Stimulated activated CD8-positive, alpha-beta memory T cell treated with anti-CD3 and anti-CD28 coated beads, Interleukin-2, amount 100 ng/mL, for 1 hour (primary cell): ENCODE data around the gene EMX1.

Experiments
- DNase-seq, 2 donors: peaks; one replicate each; pipeline ENCODE4 v3.0.0-alpha.2; 2020; ENCODE audit warnings: low read depth in 2 of 2

EMX1 gene

GRCh38 chr2:72958542-72959385 is 41.4 kb downstream of the EMX1 start:
- DNase-seq = no peak

- no peak for DNase-seq
These were observed 42.2 kb downstream of the EMX1 start for GRCh38 chr2:72959554-72959953.

GRCh38 chr2:72959995-72960981 is 43.0 kb downstream of the EMX1 start:
- no peak for DNase-seq

GRCh38 chr2:72961036-72961720 is 43.9 kb downstream of the EMX1 start:
- DNase-seq = no peak

- no peak for DNase-seq
These were observed 44.6 kb downstream of the EMX1 start for GRCh38 chr2:72961853-72962468.

- no peak for DNase-seq
These were observed 45.6 kb downstream of the EMX1 start for GRCh38 chr2:72962911-72963310.

- no peak for DNase-seq
These were observed 46.3 kb downstream of the EMX1 start for GRCh38 chr2:72963423-72964145.

- DNase-seq = no peak
These were observed 46.8 kb downstream of the EMX1 start for GRCh38 chr2:72964146-72964525.

- DNase-seq = no peak
These were observed 47.7 kb downstream of the EMX1 start for GRCh38 chr2:72965016-72965415.

GRCh38 chr2:72965770-72966450 is 48.6 kb downstream of the EMX1 start:
- DNase-seq = no peak

- DNase-seq = no peak
These were observed 51.0 kb downstream of the EMX1 start for GRCh38 chr2:72968286-72968685.

GRCh38 chr2:72969706-72970105 is 52.4 kb downstream of the EMX1 start:
- no peak for DNase-seq

- DNase-seq = no peak
These were observed 53.7 kb downstream of the EMX1 start for GRCh38 chr2:72971036-72971435.

GRCh38 chr2:72972352-72973136 is 55.2 kb downstream of the EMX1 start:
- DNase-seq = no peak

GRCh38 chr2:72973137-72973535 is 55.8 kb downstream of the EMX1 start:
- DNase-seq = no peak

- no peak for DNase-seq
These were observed 56.5 kb downstream of the EMX1 start for GRCh38 chr2:72973566-72974435.

- DNase-seq = no peak
These were observed 57.1 kb downstream of the EMX1 start for GRCh38 chr2:72974436-72974754.

GRCh38 chr2:72975017-72975416 is 57.7 kb downstream of the EMX1 start:
- no peak for DNase-seq

GRCh38 chr2:72979896-72980295 is 62.6 kb downstream of the EMX1 start:
- DNase-seq = no peak
